Renal cortical epithelial cell (primary cell): ENCODE measurements around the gene ZBTB39. TPM values are rescaled to one million over a fixed set of nuclear protein-coding genes. Genes with fewer than 3 reads are reported as not detected.
A peak's percentile ranks its signal among the peaks of the same experiment; 100 is the strongest.
"Not testable (repeated sequence)": the region's sequence is repeated elsewhere in the genome, so short reads cannot be mapped to it uniquely, and the experiment has no call there.

Experiments
- DNase-seq: peaks from one replicate; pipeline ENCODE4 v3.0.0-alpha.2; 2011; ENCODE audit warnings: low read depth
- total RNA-seq: library from RNA; depleted of rRNA; stranded (reverse); fragments of >200 nt; gene quantifications from 2 replicates; pipeline ENCODE4 v1.2.3, GENCODE V29; 2014

The ZBTB39 gene
- total RNA-seq, 1 donor from 2014 or later = 7.3 TPM

GRCh38 chr12:57031789-57032188, 25.4 kb upstream of the ZBTB39 start:
- no peak for DNase-seq

GRCh38 chr12:57031138-57031725, 24.9 kb upstream of the ZBTB39 start:
- DNase-seq = no peak

- no peak for DNase-seq
Observed at GRCh38 chr12:57029457-57029856, 23.1 kb upstream of the ZBTB39 start.

GRCh38 chr12:57027805-57028153, 21.4 kb upstream of the ZBTB39 start:
- DNase-seq = no peak

- DNase-seq = no peak
Observed at GRCh38 chr12:57027011-57027804, 20.9 kb upstream of the ZBTB39 start.

GRCh38 chr12:57025196-57025595, 18.9 kb upstream of the ZBTB39 start:
- no peak for DNase-seq

- DNase-seq = not testable (repeated sequence)
Observed at GRCh38 chr12:57022324-57022723, 16.0 kb upstream of the ZBTB39 start.

GRCh38 chr12:57019983-57020719, 13.8 kb upstream of the ZBTB39 start:
- no peak for DNase-seq

- DNase-seq = no peak
Observed at GRCh38 chr12:57018906-57019305, 12.6 kb upstream of the ZBTB39 start.

GRCh38 chr12:57018353-57018752, 12.0 kb upstream of the ZBTB39 start:
- DNase-seq = not testable (repeated sequence)

- no peak for DNase-seq
Observed at GRCh38 chr12:57016348-57016747, 10.0 kb upstream of the ZBTB39 start, which contains the start of gene TAC3. Gene TAC3, minus strand, starts transcription at chr12:57016529. Its CDS starts 732 bp downstream, at chr12:57015797.

- DNase-seq = no peak
Observed at GRCh38 chr12:57012600-57013465, 6.5 kb upstream of the ZBTB39 start.

- no peak for DNase-seq
Observed at GRCh38 chr12:57011438-57012424, 5.4 kb upstream of the ZBTB39 start.

- DNase-seq = no peak
Observed at GRCh38 chr12:57010627-57011247, 4.4 kb upstream of the ZBTB39 start.

- DNase-seq = no peak
Observed at GRCh38 chr12:57009949-57010626, 3.7 kb upstream of the ZBTB39 start.

GRCh38 chr12:57008178-57008577, 1.8 kb upstream of the ZBTB39 start:
- peak; percentile 72 for DNase-seq

GRCh38 chr12:57006809-57007475, 596 bp upstream of the ZBTB39 start:
- no peak for DNase-seq

GRCh38 chr12:57004651-57005050, 1.7 kb downstream of the ZBTB39 start:
- no peak for DNase-seq

GRCh38 chr12:57003395-57003794, 3.0 kb downstream of the ZBTB39 start:
- DNase-seq = no peak
